GM04503 (cell line): ENCODE measurements around the gene PLAC8.
"Not testable (repeated sequence)": the region's sequence is repeated elsewhere in the genome, so short reads cannot be mapped to it uniquely, and the experiment has no call there.

Experiments used
- DNase-seq: peaks from one replicate; pipeline ENCODE4 v3.0.0-alpha.2; 2012; ENCODE audit warnings: low read depth

PLAC8 gene

DNA sequence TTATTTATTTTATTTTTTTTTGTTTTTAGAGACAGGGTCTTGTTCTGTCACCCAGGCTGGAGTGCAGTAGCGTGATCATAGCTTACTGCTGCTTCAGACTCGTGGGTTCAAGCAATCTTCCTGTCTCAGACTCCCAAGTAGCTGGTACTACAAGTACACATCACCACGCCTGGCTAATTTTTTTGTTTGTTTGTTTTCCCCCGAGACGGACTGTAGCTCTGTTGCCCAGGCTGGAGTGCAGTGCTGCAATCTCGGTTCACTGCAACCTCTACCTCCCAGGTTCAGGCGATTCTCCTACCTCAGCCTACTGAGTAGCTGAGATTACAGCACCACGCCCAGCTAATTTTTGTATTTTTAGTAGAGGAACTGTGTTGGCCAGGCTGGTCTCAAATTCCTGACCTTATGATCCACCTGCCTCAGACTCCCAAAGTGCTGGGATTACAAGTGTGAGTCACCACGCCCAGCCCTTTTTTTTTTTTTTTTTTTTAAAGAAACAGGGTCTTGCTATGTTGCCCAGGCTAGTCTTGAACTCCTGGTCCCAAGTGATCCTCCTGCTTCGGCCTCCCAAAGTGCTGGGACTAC lies 47.4 kb downstream of the PLAC8 start:
- DNase-seq = no peak

DNA sequence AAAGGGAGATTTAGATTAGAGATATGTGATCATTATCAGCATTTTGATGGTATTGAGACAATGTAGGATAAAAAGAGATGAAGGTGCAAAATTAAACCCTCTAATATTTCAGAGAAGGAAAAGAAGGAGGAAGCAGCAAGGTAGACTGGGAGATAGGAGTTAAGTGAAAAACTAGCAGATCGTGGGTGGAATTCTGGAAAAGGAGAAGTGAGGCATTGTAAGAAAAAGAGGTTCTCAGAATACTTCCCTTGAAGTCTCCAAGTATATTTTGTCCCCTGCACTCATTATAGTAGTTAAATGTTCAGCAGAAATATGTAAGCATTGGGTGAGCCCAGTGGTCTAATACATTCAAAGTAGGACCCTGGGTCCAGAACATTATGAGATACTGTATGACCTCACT lies 49.3 kb downstream of the PLAC8 start:
- DNase-seq = no peak

DNA sequence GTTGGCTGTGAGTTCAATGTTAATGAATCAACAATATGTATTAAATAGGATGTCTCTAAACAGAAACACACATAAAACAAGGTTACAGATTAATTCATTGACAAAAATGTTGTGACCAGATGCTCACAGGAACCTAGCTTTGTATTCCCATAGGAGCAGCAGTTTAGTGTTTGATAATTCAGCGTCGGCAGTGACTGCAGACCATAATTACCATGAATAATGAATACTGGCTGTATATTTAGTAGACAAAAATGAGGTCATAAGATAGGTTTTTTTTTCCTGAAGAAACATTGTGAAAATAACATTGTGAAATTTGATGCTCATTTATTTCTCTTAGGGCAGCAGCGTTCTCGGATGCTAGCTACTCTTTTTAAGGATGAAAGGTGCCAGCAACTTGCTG lies 51.8 kb downstream of the PLAC8 start:
- DNase-seq = no peak

DNA sequence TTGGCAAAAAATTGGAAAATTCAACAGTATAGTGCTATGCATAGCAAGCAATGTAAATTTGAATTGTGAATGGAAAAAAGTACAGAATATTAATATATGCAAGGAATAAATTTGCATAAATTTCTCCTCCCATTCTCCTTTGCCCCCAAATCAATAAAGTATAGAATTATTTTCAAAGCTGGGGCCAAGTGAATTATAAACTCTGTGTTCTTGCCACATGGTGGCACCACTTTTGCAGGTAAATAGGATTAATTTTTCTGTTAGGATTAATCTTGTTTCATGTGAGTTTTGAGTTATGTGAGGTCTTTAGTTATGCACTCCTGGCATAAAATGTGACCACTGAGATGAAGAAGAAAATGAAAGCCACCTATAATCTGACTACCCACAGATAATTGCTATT lies 59.6 kb downstream of the PLAC8 start:
- DNase-seq = no peak

DNA sequence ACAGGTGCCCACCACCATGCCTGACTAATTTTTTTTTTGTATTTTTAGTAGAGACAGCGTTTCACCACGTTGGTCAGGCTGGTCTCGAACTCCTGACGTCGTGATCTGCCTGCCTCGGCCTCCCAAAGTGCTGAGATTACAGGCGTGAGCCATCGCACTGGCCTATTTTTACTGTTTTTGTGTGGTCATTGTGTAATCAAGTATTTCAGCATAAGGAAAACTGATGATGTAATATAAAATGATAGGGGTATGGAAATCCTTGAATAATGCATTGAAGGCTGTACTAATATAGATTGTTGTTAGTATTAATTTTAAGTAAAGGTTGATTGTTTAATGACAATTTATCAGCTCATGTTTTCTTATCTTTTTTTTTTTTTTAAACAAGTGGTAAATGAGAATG lies 65.7 kb downstream of the PLAC8 start:
- not testable (repeated sequence) for DNase-seq

DNA sequence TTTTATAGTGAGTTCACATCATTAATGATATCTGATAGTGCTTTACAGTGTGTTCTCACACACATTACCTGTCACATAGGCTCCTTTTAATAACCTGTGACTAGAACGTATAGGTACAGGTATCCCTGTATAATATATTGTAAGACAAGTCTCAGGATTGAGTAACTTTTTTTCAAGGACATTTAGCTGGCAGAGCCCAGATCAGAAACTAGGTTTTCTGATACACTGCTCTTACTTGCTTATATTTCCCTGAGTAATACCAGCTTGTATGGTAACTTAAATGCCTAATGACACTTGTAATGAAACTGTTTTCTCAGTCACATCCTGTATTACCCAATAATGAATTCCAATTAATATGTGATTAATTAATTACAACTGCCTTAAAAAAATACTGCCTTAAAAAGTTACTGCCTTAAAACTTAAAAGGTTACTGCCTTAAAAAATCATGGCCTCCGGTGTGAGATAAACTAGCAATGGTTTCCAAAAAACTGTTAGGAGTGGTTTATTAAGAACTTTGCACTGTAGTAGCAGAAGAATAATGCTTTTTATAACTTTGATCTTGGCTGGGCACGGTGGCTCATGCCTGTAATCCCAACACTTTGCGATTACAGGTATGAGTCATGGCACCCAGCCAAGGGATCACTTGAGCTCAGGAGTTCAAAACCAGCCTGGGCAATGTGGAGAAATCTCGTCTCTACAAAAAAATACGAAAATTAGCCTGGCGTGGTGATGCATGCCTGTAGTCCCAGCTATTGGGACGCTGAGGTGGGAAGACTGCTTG lies 67.6 kb downstream of the PLAC8 start:
- no peak for DNase-seq

DNA sequence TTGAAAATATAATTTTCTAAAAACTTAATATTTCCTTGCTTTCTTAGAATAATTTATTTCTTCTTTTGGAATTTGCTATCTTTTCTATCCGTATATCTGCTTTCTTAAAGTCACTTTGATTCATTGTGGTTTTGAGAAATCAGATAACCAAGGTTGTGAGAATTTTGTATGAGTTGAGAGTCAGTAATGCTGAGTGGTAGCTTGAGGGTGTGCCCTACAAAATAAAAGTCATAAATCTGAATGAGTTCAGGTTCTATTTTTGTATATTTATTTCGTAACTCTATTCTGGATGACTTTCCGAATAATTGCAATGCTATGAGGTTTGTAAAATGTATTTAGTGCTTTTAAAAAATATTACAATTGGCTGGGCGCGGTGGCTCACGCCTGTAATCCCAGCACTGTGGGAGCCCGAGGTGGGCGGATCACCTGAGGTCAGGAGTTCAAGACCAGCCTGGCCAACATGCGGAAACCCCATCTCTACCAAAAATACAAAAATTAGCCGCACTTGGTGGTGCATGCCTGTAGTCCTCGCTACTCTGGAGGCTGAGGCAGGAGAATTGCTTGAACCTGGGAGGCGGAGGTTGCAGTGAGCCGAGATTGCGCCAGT lies 70.6 kb downstream of the PLAC8 start:
- peak; percentile 58 for DNase-seq

DNA sequence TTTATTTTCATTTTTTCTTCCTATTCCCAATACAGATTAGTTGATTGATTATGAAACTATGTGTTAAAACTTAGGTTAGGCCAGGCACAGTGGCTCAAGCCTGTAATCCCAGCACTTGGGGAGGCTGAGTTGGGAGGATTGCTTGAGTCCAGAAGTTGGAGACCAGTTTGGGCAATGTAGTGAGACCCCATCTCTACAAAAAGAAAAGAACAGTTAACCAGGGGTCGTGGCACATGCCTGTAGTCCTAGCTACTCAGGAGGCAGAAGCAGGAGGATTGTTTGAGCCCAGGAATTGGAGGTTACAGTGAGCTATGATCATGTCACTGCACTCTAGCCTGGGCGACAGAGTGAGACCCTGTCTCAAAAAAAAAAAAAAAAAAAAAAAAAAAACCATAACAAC lies 71.4 kb downstream of the PLAC8 start:
- not testable (repeated sequence) for DNase-seq

DNA sequence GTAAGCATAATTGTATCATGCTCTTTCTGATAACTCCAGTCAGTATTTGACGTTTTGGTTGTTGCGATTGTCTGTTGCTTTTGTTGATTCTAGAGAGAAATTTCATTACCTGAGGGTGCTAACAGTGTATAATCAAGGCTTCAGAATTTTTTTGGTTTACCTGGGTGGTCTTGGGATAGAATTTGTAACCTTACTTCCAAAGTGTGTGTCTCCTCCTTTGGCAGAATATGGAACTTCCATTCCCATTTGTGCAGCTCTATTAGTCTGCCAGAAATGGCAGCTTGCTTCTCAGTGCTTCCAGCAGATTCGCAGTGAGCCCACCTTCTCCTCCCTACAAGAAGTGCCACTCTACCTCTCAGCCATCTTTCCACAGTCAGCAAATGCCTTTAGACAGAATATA lies 74.3 kb downstream of the PLAC8 start:
- DNase-seq = no peak
